Neural cell (in vitro differentiated cells): Measurements from ENCODE around the gene ATP5F1E.

Experiments
- CTCF ChIP-seq: fragments of 450-650 bp; IDR thresholded peaks from 2 replicates; pipeline ENCODE4 v1.5.1; 2014; ENCODE audit warnings: antibody characterized with exemption, mild to moderate bottlenecking, moderate library complexity; ENCODE audit not compliant: poor library complexity, severe bottlenecking
- EP300 ChIP-seq: fragments of 450-650 bp; conservative IDR thresholded peaks from 2 replicates; pipeline ENCODE4 v1.6.1; 2014; ENCODE audit warnings: antibody characterized with exemption, mild to moderate bottlenecking, moderate library complexity; ENCODE audit not compliant: poor library complexity, severe bottlenecking
- EZH2 ChIP-seq: fragments of 200-600, 300-800 bp; shearing (Covaris generic), sonication (generic); IDR thresholded peaks from 2 replicates; pipeline ENCODE4 v1.6.1; 2014; ENCODE audit warnings: antibody characterized with exemption, low read length, borderline replicate concordance, mild to moderate bottlenecking; ENCODE audit not compliant: insufficient read depth, poor library complexity, severe bottlenecking
- RAD21 ChIP-seq: fragments of 450-650 bp; conservative IDR thresholded peaks from 2 replicates; pipeline ENCODE4 v1.6.1; 2014; ENCODE audit warnings: antibody characterized with exemption, mild to moderate bottlenecking, moderate library complexity
- REST ChIP-seq: IDR thresholded peaks from 2 replicates; pipeline ENCODE4 v1.6.1; 2012; ENCODE audit warnings: borderline replicate concordance
- TAF1 ChIP-seq: IDR thresholded peaks from 2 replicates; pipeline ENCODE4 v1.6.1; 2012; ENCODE audit warnings: low read depth

GRCh38 chr20:59025086-59025485 lies 7.0 kb downstream of the ATP5F1E start:
- TF ChIP-seq CTCF, result no peak
- TF ChIP-seq EP300, result no peak
- no peak for TF ChIP-seq TAF1
- no peak for TF ChIP-seq REST
- no peak for TF ChIP-seq EZH2
- no peak for TF ChIP-seq RAD21
